GM18870 (cell line): ENCODE results near the gene RACGAP1.

Experiments used
- ATAC-seq: cut with Tn5 transposase; IDR thresholded peaks from one replicate; pipeline ENCODE4 v1.9.1; 2021; ENCODE audit warnings: moderate library complexity; ENCODE audit not compliant: unreplicated experiment

Gene RACGAP1, protein sequence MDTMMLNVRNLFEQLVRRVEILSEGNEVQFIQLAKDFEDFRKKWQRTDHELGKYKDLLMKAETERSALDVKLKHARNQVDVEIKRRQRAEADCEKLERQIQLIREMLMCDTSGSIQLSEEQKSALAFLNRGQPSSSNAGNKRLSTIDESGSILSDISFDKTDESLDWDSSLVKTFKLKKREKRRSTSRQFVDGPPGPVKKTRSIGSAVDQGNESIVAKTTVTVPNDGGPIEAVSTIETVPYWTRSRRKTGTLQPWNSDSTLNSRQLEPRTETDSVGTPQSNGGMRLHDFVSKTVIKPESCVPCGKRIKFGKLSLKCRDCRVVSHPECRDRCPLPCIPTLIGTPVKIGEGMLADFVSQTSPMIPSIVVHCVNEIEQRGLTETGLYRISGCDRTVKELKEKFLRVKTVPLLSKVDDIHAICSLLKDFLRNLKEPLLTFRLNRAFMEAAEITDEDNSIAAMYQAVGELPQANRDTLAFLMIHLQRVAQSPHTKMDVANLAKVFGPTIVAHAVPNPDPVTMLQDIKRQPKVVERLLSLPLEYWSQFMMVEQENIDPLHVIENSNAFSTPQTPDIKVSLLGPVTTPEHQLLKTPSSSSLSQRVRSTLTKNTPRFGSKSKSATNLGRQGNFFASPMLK

DNA sequence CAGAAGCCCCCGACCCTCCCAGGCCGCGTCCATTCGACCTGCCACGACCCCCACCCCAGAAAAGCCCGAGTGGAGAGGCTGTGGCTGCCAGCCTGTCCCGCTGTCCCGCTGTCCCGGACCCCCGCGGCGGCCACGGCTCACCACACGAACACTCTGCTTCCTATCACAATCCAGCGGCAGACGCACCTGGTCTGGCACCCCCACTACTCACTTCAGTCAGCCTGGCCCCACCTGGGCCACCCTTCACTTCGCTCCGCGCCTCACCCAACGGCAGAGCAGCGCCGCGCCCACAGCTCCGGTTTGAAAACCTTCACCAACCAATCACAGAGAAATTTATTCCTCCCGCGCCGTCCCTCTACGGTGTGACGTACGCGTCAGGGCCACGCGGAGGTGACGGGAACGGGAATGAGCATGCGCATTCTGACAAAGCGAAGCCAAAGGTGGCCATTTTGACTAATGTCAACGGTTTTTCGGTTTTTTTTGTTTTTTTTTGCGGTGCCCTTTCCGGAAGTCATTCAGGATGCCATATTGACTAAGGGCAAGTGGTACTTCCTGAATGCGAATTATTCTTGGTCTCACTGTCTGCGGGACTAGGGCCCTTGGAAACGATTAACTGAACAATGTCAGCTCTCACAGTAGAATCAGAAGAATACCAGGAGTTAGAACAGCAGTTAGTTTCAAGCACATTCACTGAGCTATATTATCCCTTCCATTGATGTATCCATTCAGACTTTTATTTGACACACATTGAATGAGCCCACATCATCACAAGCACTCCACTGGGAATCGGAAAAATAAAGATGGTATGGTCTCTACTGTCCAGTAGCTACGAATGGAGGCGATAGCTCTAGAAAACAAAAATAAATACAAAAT is at the start of gene RACGAP1:
Gene RACGAP1 (minus strand): TSS at position 308 of the 873 bp plus-strand sequence. CDS start 8,779 bp downstream, outside the sequence.
- ATAC-seq: peak; percentile 89

DNA sequence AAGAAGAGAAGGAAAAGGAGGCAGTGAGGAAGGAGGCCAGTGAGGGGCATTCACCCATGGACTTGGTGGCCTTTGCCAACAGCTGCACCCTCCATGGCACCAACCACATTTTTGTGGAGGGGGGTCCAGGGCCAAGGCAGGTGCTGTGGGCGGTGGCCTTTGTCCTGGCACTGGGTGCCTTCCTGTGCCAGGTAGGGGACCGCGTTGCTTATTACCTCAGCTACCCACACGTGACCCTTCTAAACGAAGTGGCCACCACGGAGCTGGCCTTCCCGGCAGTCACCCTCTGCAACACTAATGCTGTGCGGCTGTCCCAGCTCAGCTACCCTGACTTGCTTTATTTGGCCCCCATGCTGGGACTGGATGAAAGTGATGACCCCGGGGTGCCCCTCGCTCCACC is 48.4 kb upstream of the RACGAP1 start:
- no peak for ATAC-seq

DNA sequence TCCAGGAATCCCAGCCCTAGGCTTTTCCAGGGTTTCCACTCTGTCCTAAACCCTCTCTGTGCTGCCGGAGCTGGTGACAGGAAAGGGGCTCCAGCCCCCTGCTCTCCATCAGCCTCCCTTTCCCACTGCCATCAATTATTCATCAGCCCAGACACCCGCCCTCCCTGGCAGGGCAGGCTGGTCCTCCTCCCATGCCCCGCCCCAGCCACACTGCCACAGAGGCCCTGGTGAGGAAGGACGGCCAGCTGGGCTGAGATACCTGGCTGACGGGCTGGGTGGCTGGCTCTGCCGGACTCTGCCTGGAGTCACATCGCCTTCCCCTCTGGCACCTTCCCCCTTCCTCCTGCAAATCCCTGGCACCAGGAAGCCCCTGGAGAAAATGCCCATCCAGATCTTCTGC is 47.9 kb upstream of the RACGAP1 start:
- no peak for ATAC-seq

DNA sequence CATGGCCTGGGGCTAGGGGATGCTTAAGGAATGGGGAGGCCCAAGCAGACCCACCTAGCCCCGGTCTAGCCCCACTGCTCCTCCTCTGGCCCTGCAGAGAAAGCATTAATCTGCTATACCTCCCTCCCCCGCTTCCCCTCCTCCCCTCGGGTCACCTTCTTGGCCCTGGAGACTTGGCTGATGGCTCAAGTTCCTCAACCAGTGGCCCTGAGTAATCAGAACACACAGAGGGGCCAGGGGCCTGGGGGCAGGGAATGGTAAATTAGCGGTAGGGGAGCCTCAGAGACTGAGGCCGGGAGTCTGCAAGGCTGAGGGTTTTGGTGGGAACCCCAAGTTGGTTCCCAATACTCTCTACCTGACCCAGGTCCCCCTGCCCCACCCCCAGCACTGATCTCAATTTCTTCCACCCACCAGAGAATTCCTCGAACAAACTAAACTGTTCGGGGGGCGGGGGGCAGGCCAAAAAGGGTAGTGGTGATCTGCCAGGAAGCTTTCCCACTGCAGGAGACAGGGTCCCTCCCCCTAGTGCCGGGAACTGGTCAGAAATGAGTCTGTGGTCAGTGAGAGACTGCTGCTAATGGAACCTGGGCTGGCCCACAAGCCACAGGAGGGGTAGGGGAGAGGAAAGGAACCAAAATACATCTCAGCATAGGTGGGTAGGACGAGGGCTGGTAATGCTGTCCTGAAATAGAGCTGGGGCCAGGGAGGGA is 47.1 kb upstream of the RACGAP1 start:
- no peak for ATAC-seq

DNA sequence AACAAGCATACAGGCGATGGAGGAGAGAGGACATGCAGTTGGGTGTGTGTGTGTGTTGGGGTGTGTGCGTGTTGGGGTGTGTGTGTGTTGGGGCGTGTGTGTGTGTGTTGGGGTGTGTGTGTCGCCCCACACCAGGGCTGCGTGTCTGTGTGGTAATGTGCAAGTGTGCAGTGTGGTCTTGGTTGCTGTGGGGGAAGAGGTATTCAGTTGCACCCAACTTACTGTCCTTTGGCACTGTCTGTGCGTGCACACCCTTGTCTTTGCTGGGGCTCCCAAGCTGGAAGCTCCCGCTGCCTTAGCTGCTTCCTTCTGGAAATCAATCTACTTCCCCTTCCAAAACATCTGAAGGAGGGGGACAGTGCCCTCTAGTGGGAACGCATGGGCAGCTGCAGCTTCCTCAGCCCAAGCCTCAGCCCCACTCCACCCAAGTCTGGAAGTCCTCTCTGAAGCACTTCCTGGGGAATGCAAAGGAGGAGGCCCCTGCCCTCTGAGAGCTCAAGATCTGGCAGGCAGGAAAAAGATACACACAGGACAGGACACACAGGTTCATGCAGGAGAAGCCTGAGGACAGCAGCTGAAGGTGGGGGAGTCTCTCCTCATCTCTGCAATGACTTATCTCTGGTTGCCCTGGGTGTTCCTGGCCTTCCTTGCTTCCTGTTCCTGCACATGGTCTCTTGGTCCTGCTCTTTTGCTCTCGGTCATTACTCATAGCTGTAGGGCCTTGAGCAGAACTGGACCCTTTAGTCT is 45.2 kb upstream of the RACGAP1 start:
- ATAC-seq: no peak

DNA sequence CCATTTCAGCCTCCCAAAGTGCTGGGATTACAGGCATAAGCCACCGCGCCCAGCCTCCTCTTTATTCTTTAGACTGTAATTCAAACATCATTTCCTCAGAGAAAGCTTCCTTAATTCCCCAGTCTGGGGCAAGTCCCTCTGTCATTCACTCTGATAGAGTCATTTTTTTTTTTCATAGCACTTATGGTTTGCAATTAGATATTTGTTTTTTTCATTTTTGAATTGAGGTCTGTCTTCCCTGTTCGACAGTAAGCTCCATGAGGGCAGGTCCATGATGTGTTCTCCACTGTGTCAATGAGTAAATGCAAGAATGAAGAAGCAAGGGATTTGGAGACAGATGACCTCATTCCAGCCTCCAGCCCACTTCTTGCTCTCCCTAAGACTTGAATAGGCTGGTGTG is 44.2 kb upstream of the RACGAP1 start:
- no peak for ATAC-seq

DNA sequence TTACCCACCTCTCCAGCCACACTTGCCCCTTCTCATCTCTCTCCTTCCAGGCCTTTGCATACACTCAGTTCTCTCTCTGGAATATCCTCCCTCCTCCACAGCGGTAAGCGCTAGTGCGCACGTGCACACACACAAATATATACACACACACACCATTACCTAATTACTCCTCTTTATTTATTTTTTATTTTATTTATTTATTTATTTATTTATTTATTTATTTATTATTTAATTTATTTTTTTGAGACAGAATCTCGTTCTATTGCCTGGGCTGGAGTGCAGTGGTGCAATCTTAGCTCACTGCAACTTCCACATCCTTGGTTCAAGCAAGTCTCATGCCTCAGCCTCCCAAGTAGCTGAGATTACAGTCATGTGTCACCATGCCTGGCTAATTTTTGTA is 43.8 kb upstream of the RACGAP1 start:
- ATAC-seq: no peak

DNA sequence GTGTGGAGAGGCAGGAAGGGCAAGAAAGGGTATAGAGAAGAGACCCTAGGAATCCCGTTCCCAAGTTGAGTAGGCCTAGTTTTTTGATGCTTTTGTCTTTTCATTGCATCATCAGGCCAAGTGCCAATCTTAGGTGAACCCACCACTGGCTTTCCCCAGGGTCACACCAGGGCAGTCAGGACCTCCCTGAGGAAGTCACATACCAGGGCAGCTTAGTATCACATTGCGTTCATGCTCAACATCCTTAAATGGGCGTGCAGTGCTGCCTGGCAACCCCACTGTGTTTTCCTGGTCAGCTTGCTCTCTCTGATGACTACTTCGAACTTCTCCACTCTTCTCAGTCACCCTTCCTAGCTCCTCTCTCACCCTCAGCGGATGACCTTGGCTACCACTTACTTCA is 41.1 kb upstream of the RACGAP1 start:
- no peak for ATAC-seq

DNA sequence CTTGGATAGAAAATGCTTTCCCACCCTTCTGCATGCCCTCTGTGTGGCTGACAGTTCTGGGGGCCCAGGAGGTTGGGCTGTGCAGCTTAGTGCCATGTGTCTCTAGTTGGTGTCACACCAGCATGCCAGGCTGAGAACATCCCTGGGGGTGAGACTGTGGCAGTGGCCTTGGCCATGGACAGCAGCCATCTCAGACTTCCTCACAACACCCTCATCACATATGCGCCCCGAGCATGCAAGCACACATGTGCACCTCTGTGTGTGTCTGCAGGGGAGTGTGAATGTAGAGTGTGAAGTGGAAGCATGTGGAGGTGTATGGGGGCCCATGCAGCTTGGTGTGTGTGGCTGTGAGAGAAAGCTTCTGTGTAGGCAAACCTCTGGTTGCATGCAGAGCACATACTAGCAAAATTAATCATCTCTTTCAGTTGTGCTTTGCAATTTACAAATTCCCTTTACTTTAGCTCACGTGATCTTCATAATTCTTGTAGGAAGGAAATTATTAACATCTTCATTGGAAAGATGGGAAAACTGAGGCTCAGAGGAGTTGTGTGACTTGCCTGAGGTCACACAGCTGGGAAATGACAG is 40.5 kb upstream of the RACGAP1 start:
- ATAC-seq: no peak

DNA sequence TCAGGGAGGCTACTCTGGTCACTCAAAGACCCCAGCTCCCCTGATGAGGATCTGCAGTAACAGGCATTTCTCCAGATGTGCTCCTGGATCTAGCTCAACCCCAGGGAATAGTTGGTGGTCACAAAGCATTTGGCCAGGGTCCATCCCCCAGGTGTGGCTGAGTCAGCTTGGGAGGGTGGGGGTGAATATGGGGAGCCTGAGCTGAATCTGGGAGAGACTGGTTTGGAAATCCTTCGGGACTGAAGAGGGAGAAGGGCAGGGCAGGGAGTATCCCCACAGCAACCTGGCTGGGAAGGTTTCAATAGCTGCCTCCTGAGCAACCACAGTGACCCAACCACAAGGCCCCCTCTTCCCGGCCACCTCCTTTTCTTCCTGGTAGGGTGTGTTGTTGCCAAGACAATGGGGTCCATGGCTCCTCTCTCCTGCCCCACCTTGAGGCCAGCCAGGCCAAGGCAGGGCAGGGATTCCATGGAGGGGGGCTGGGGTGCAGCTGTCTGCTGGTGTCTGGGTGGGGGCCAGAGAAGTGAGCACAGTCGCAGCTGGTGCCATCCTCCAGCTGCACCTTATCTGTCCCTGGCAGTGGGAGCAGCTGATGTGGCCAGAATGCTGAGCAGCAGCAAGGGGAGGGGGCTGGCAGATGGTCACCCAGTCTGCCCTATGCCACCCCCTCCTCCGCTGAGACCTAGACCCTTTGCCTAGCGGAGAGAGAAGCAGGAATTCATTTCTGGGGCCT is 37.6 kb upstream of the RACGAP1 start:
- ATAC-seq: no peak

DNA sequence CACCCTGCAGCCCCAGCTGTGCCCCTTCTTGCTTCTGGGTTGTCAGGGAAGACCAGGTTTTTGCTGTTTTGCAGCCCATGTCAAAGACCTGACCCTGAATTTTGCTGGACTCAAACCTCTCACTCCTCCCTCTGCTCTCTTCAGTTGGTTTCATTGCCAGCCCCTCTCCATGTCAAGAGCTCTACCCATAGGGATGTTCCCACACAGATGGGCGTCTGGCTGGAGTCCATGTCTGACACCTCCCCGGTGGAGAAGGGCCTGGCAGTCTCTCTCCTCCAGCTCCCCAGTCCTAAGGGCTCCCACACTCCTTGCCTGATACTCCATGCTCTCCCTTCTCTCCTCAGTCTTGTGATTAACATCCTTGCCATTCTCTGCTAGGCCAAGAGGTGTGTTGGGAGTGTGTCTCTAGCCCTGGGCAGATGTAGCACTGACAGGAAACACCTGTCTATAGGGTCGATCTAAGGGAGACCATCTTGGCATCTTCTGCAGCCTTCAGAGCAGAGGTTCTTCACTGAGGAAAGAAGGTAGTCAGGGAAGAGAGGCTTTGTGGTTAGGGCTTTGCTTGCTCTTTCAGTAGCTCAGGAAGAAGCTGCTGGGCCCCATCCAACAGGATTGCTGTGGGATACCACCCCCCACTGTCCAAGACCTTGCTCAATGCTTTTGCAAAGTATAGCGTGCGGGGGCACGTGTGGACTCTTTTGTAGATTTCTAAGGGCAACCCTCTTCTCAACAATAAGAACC is 36.8 kb upstream of the RACGAP1 start:
- ATAC-seq: no peak

DNA sequence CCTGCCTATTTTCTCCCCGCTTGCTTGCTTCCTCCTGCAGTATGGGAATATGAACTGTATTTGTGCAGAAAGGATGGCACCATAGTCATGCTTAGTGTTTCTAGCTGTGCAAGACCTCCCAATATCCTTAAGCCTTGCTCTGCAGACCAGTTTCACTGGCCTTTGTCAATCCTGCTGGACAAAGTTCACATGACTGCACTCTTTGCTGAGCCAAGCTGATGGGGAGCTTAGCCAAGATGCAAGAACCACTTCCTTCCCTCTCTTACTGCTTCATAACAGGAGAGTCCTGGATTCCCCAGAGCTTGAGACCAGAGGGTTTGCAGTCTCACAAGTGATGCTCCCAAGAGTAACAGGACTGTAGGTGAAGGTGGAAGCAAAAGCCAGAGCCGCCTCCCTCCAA is 35.9 kb upstream of the RACGAP1 start:
- no peak for ATAC-seq

DNA sequence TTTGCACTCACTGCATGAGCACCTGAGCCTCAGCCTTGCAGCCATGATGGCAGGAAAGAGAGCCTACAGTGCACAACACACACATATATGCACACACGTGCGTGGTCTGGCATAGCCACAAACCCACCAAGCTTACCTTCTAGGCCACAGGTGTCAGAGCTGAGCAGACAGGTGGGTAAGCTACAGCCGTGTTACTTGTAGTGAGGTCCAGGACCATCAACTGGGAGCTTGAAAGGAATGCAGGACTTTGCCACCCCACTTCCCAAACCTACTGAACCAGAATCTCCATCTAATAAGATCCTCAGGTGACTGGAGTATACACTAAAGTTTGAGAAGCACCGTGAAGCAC is 34.8 kb upstream of the RACGAP1 start:
- ATAC-seq: no peak

DNA sequence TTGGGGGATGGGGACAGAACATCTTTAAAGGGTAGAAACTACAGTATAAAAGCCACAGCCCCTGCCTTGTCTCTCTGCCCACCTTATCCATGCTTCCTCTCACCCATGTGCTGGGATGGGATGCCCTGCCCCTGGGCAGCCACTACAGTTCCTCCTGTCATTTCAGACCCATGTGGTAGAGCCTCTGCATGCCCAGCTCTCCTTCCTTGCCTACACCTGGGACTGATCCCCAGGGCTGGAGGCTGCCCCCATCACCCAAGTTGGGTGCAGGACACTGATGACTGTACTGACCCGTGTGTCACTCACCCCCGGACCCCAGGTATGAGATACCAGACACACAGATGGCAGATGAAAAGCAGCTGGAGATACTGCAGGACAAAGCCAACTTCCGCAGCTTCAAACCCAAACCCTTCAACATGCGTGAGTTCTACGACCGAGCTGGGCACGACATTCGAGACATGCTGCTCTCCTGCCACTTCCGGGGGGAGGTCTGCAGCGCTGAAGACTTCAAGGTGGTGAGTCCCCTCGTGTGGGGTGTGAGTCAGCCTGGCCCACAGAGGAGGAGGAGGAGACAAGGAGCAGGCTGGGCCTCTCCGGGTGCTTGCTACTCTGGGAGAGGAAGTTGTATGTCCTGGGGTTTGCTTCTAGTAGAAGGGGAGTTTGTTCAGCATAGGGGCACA is 34.3 kb upstream of the RACGAP1 start:
- ATAC-seq: no peak

DNA sequence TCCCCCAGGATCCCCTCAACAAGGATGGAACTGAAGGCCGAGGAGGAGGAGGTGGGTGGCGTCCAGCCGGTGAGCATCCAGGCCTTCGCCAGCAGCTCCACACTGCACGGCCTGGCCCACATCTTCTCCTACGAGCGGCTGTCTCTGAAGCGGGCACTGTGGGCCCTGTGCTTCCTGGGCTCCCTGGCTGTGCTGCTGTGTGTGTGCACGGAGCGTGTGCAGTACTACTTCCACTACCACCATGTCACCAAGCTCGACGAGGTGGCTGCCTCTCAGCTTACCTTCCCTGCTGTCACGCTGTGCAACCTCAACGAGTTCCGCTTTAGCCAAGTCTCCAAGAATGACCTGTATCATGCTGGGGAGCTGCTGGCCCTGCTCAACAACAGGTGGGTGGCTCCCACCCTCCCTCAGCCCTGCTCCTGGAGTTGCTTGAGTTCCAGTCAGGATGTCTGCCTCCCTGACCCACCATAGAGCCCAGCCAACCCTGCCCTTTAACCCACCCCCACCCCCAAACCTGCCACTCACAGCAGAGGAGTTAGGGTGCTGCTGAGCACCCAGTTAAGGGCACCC is 33.5 kb upstream of the RACGAP1 start:
- ATAC-seq: no peak

DNA sequence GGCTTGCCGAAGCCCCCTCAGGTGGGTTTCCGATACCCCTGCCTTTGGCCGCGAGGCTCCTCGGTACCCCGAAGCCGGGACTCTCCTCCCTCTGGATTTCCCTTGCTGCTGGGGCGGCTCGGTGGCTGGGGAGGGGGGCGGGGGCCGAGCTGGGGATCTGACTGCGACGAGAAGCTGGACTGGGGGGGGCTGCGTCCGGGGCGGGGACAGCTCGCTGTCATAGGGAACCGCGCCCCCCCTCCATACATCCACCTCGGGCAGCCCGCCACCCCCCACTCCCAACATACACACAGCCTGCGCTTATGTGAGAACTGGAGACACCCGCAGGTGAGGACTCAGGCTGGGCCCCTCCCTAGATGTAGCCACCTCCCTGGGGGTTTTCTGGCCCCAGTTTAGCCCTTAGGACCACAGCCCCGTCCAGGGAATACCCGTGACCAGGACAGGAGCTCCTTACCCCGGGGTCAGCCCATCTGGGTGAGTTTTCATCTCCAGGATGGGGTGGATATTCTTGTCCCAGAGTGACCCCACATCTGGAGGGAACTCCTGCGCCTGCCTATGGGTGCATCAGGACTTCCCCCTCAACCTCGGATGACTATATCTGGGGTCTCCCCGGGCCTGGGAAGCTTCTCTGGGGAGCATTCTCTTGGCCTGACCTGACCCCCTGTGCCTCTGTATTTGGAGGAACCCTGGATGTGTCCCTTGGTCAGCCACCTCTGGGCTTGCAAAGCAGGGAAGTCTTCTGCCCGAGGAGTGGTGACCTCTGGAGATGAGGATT is 32.8 kb upstream of the RACGAP1 start:
- ATAC-seq: no peak
